Stimulated activated naive B cell treated with anti-CD40 and anti-IgM and Interleukin-4, amounts not matched to agents 10 μg/mL and 1 μg/mL and 100 μg/mL, for 72 hours (primary cell): ENCODE results near the gene CBX7.

Experiments
- ATAC-seq, 2 donors: fragments of 150-1000 bp; cut with Tn5 transposase; replicated peaks; 2 replicates each; pipeline ENCODE4 v1.10.0; 2021; ENCODE audit warnings: moderate library complexity in 1 of 2
- DNase-seq: peaks from one replicate; pipeline ENCODE4 v3.0.0; 2021
- H3K27ac Mint-ChIP-seq: one replicate; pipeline ENCODE4 v1.8.0; 2022; ENCODE audit warnings: mild to moderate bottlenecking, mixed read lengths
- H3K27me3 Mint-ChIP-seq, 2 donors: one replicate each; pipeline ENCODE4 v1.8.0; 2022; ENCODE audit warnings: mixed read lengths in 2 of 2
- H3K36me3 Mint-ChIP-seq, 2 donors: one replicate each; pipeline ENCODE4 v1.8.0; 2022; ENCODE audit warnings: mixed read lengths in 2 of 2, mild to moderate bottlenecking in 1 of 2
- H3K4me1 Mint-ChIP-seq, 2 donors: one replicate each; pipeline ENCODE4 v1.8.0; 2022; ENCODE audit warnings: mixed read lengths in 2 of 2, mild to moderate bottlenecking in 1 of 2
- H3K4me3 Mint-ChIP-seq, 2 donors: one replicate each; pipeline ENCODE4 v1.8.0; 2022; ENCODE audit warnings: mild to moderate bottlenecking in 2 of 2, mixed read lengths in 2 of 2, moderate library complexity in 1 of 2
- H3K9me3 Mint-ChIP-seq, 2 donors: one replicate each; pipeline ENCODE4 v1.8.0; 2022; ENCODE audit warnings: mixed read lengths in 2 of 2, mild to moderate bottlenecking in 1 of 2

The CBX7 gene

GRCh38 chr22:39091126-39092081, 61.1 kb downstream of the CBX7 start:
- H3K4me3 Mint-ChIP-seq, result no peak overlapping the region
- no peaks in the 10 kb centered on the region for H3K27me3 Mint-ChIP-seq
- peaks cover 5 to 16% of the 10 kb centered on the region in 2 donors for H3K36me3 Mint-ChIP-seq
- no peak for DNase-seq
- no peaks in the 10 kb centered on the region for H3K9me3 Mint-ChIP-seq
- H3K4me1 Mint-ChIP-seq, result peaks cover 30 to 73% of the 10 kb centered on the region in 2 donors
- no peak for ATAC-seq
- peak overlapping the region; percentile 9 for H3K27ac Mint-ChIP-seq

- Mint-ChIP-seq H3K4me3 (no peak overlapping the region), H3K27me3 (no peaks in the 10 kb centered on the region), H3K27ac (no peak overlapping the region), H3K9me3 (no peaks in the 10 kb centered on the region), H3K4me1 (peaks cover 28 to 68% of the 10 kb centered on the region in 2 donors), H3K36me3 (peaks cover 9 to 22% of the 10 kb centered on the region in 2 donors)
- ATAC-seq (peak; percentile 31 to 50), DNase-seq (no peak)
Measured at GRCh38 chr22:39090426-39091064, 61.9 kb downstream of the CBX7 start.

GRCh38 chr22:39089928-39090327, 62.6 kb downstream of the CBX7 start:
- Mint-ChIP-seq H3K9me3 (no peaks in the 10 kb centered on the region), H3K4me3 (no peak overlapping the region), H3K27ac (peak overlapping the region; percentile 66), H3K4me1 (peaks cover 28 to 62% of the 10 kb centered on the region in 2 donors), H3K36me3 (peaks cover 14 to 27% of the 10 kb centered on the region in 2 donors), H3K27me3 (no peaks in the 10 kb centered on the region)
- no peak for ATAC-seq
- no peak for DNase-seq

- Mint-ChIP-seq H3K4me1 (peaks cover 26 to 54% of the 10 kb centered on the region in 2 donors), H3K36me3 (peaks cover 15 to 30% of the 10 kb centered on the region in 2 donors), H3K4me3 (no peak overlapping the region), H3K27me3 (no peaks in the 10 kb centered on the region), H3K27ac (peak overlapping the region; percentile 80), H3K9me3 (no peaks in the 10 kb centered on the region)
- DNase-seq (no peak), ATAC-seq (no peak)
Measured at GRCh38 chr22:39088685-39089032, 63.8 kb downstream of the CBX7 start.

- ATAC-seq, result peak; percentile 18 to 24
- no peaks in the 10 kb centered on the region for H3K9me3 Mint-ChIP-seq
- H3K4me3 Mint-ChIP-seq, result no peak overlapping the region
- peaks cover 18 to 36% of the 10 kb centered on the region in 2 donors for H3K36me3 Mint-ChIP-seq
- H3K4me1 Mint-ChIP-seq, result peaks cover 28 to 57% of the 10 kb centered on the region in 2 donors
- peak overlapping the region; percentile 75 for H3K27ac Mint-ChIP-seq
- DNase-seq, result no peak
- no peaks in the 10 kb centered on the region for H3K27me3 Mint-ChIP-seq
Measured at GRCh38 chr22:39087881-39088684, 64.4 kb downstream of the CBX7 start.

GRCh38 chr22:39087098-39087497, 65.4 kb downstream of the CBX7 start:
- no peaks in the 10 kb centered on the region for H3K27me3 Mint-ChIP-seq
- no peak for DNase-seq
- ATAC-seq, result no peak
- peaks cover 26 to 43% of the 10 kb centered on the region in 2 donors for H3K36me3 Mint-ChIP-seq
- H3K27ac Mint-ChIP-seq, result peak overlapping the region; percentile 16
- no peaks in the 10 kb centered on the region for H3K9me3 Mint-ChIP-seq
- no peak overlapping the region for H3K4me3 Mint-ChIP-seq
- peaks cover 24 to 57% of the 10 kb centered on the region in 2 donors for H3K4me1 Mint-ChIP-seq

- H3K27ac Mint-ChIP-seq, result no peak overlapping the region
- peaks cover 45 to 64% of the 10 kb centered on the region in 2 donors for H3K36me3 Mint-ChIP-seq
- ATAC-seq (no peak), DNase-seq (no peak)
- H3K4me1 Mint-ChIP-seq, result peaks cover 34 to 57% of the 10 kb centered on the region in 2 donors
- no peak overlapping the region for H3K4me3 Mint-ChIP-seq
- no peaks in the 10 kb centered on the region for H3K27me3 Mint-ChIP-seq
- H3K9me3 Mint-ChIP-seq, result no peaks in the 10 kb centered on the region
Measured at GRCh38 chr22:39084666-39085065, 67.8 kb downstream of the CBX7 start.

- H3K9me3 Mint-ChIP-seq, result no peaks in the 10 kb centered on the region
- no peaks in the 10 kb centered on the region for H3K27me3 Mint-ChIP-seq
- DNase-seq (no peak), ATAC-seq (no peak)
- H3K4me1 Mint-ChIP-seq, result peaks cover 33 to 61% of the 10 kb centered on the region in 2 donors
- H3K27ac Mint-ChIP-seq, result peak overlapping the region; percentile 20
- peaks cover 45 to 65% of the 10 kb centered on the region in 2 donors for H3K36me3 Mint-ChIP-seq
- peak overlapping the region in 1 of 2 donors; percentile 6 for H3K4me3 Mint-ChIP-seq
Measured at GRCh38 chr22:39083212-39084165, 69.0 kb downstream of the CBX7 start.

- Mint-ChIP-seq H3K27me3 (no peaks in the 10 kb centered on the region), H3K9me3 (no peaks in the 10 kb centered on the region), H3K36me3 (peaks cover 44 to 64% of the 10 kb centered on the region in 2 donors), H3K4me1 (peaks cover 31 to 65% of the 10 kb centered on the region in 2 donors), H3K27ac (peak overlapping the region; percentile 81), H3K4me3 (peak overlapping the region in 1 of 2 donors; percentile 43)
- ATAC-seq (no peak), DNase-seq (no peak)
Measured at GRCh38 chr22:39081598-39081997, 70.9 kb downstream of the CBX7 start.

GRCh38 chr22:39081016-39081415, 71.5 kb downstream of the CBX7 start:
- Mint-ChIP-seq H3K36me3 (peaks cover 41 to 59% of the 10 kb centered on the region in 2 donors), H3K27me3 (no peaks in the 10 kb centered on the region), H3K4me1 (peaks cover 29 to 65% of the 10 kb centered on the region in 2 donors), H3K27ac (no peak overlapping the region), H3K9me3 (no peaks in the 10 kb centered on the region), H3K4me3 (peak overlapping the region; percentile 43 to 44)
- ATAC-seq (no peak), DNase-seq (no peak)
